ENCODE measurements around the gene ITIH1.
"Not testable (repeated sequence)": the region's sequence is repeated elsewhere in the genome, so short reads cannot be mapped to it uniquely, and the experiment has no call there.

ITIH1 gene

DNA sequence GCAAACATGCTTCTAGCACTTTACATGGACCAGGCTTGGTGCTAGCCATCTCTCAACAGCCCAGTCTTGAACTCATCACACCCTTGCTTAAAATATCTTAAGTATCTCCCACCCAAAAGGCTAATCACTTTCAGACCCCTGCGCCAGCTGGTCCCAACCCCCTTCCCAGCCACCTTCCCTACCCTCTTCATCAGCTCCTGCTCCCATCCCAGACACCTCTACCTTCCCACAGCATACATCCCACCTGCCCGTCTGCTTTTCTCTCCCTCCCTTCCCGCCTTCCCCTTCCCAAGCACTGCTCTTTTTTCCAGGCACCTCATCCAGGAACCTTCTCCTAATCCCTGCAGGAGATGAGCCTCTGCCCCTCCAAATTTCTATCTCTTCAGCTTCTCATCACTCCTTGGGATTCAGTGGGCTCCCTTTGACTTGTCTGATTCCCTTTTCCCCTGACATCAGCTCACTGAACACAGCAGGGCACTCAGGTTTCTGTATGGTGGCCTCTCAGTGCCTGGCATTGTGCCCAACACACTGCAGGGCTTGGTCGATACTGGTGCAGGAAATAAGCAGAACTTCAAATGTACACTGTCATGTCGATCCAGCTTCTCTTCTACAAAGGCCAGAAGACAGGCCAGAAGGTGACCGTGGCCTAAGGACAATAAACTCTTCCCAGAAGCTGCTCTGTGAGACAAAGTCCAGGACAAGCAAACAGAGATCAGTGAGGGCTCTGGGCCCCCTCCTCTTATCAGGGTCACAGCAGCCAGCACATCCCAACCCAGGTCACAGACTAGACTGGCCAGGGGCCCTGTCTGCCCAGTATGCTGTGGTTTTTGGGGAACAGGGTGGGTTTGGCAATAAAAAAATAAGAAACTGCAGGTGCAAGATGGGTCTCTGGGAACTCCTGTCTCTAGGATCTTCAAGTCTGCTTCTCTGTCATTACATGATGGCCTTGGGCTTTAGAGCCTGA is 2.2 kb upstream of the ITIH1 start:
- no peak for DNase-seq (ENCODE audit: low spot score)

DNA sequence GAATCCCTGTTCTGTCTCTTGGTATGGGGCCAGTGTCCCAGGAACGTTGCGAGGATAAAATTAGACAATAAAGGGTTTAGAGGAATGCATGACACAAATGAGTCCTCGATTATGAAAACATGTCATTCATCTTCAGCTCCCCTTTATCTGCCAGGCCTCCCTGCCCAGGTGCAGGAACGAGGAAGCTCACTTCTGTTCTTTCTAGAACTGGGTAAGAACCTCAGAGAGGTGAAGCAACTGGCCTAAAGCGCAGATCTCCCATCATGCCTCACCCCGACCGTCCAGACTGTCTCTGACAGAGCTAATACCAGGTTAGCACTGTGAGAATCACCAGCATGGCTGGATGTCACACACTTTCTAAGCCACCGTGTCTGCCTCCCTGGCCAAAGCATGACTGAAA is 1.5 kb upstream of the ITIH1 start:
- no peak for DNase-seq (ENCODE audit: low spot score)

DNA sequence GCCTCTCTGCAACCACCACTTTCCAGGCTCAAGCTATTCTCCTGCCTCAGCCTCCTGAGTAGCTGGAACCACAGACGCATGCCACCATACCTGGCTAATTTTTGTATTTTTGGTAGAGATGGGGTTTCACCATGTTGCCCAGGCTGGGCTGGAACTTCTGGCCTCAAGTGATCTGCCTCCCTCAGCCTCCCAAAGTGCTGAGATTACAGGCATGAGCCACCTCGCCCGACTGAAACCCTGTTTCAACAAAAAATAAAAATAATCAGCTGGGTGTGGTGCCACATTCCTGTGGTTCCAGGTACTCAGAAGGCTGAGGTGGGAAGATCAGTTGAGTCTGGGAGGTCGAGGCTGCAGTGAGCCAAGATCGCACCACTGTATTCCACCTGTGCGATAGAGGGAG is 913 bp upstream of the ITIH1 start:
- not testable (repeated sequence) for DNase-seq (ENCODE audit: low spot score)

GRCh38 chr3:52777959-52778805 is 783 bp downstream of the ITIH1 start:
- DNase-seq (ENCODE audit: low spot score) = no peak

- no peak for DNase-seq (ENCODE audit: low spot score)
Measured at GRCh38 chr3:52779011-52779836, 1.8 kb downstream of the ITIH1 start.

GRCh38 chr3:52779837-52780585 is 2.6 kb downstream of the ITIH1 start:
- DNase-seq (ENCODE audit: low spot score) = no peak

GRCh38 chr3:52781741-52782140 is 4.3 kb downstream of the ITIH1 start:
- no peak for DNase-seq (ENCODE audit: low spot score)

GRCh38 chr3:52782412-52783210 is 5.2 kb downstream of the ITIH1 start:
- no peak for DNase-seq (ENCODE audit: low spot score)

GRCh38 chr3:52783211-52783555 is 5.8 kb downstream of the ITIH1 start:
- no peak for DNase-seq (ENCODE audit: low spot score)

DNA sequence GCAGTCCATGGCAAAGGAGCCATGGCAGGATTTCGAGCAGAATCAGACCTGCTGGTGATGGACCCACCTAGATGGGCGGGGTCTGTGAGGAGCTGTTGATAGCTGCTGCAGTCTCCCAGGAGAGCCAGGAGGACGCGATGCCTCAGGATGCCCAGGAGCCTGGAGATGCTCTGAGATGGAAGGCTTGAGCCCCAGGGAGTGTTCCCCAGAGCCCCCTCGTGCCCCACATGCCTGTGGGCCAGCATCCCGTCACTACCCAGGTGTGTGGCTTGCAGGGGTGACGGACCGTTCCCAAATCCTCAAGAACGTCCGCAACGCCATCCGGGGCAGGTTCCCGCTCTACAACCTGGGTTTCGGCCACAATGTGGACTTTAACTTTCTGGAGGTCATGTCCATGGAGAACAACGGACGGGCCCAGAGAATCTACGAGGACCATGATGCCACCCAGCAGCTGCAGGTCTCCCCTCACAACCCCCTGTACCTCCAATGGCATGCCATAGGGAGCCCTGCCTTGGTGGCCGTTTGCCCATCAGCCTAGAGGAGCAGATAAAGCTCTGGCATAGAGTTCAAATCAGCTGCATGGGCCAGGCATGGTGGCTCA is 6.7 kb downstream of the ITIH1 start:
- no peak for DNase-seq (ENCODE audit: low spot score)

DNA sequence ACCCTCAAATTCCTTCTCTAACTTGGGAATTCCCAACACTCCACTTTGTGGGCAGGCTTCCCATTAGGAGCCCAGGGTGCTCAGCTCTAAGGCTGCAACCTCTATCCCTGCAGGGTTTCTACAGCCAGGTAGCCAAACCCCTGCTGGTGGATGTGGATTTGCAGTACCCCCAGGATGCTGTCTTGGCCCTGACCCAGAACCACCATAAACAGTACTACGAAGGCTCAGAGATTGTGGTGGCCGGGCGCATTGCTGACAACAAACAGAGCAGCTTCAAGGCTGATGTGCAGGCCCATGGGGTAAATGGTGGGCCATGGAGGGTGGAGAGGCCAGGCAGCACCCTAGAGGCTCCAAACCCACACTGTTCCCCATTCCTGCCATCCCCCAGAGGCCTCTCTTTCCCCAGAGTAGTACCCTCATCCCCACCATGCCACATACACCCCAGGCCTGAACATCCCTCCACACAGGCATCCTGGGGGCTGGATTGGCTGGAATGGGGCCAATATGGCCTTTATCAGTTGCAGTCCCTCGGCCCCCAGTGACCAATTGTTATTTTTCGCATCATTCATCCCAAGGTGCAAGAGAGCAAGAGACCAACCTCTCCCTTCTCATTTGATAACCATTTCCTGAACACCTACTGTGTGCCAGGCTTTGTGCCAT is 7.7 kb downstream of the ITIH1 start:
- DNase-seq (ENCODE audit: low spot score) = no peak

DNA sequence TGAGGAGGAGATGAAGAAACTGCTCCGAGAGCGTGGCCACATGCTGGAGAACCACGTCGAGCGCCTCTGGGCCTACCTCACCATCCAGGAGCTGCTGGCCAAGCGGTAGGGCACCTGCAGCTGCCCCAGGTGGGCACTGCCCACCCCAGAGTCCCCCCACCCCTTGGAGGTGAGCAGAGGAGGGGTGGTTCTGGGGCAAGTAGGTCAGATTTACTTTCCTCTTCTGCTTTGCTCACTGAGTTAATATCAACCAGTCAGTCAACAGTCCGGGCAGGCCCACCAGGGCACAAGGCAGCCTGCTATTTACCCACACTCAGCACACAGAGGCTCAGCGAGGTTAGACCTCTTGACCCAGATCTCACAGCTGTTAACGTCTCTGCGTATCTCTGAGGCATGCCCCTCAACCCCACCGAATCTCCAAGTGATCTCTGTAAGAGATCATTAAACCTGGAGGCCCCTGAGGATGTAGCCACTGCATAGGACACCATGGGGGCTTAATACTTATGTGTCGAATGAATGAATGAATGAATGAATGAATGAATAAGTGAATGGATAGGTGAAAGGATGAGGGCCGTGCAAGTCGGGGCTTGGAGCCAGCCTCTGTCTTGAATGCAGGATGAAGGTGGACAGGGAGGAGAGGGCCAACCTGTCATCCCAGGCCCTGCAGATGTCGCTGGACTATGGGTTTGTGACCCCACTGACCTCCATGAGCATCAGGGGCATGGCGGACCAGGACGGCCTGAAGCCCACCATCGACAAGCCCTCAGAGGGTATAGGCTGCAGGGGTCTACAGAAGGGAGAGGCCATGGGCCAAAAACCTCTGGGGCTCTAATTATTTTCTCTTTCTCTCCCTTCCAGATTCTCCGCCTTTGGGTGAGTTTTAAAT is 9.2 kb downstream of the ITIH1 start:
- no peak for DNase-seq (ENCODE audit: low spot score)

- no peak for DNase-seq (ENCODE audit: low spot score)
Measured at GRCh38 chr3:52787246-52787645, 9.8 kb downstream of the ITIH1 start.

DNA sequence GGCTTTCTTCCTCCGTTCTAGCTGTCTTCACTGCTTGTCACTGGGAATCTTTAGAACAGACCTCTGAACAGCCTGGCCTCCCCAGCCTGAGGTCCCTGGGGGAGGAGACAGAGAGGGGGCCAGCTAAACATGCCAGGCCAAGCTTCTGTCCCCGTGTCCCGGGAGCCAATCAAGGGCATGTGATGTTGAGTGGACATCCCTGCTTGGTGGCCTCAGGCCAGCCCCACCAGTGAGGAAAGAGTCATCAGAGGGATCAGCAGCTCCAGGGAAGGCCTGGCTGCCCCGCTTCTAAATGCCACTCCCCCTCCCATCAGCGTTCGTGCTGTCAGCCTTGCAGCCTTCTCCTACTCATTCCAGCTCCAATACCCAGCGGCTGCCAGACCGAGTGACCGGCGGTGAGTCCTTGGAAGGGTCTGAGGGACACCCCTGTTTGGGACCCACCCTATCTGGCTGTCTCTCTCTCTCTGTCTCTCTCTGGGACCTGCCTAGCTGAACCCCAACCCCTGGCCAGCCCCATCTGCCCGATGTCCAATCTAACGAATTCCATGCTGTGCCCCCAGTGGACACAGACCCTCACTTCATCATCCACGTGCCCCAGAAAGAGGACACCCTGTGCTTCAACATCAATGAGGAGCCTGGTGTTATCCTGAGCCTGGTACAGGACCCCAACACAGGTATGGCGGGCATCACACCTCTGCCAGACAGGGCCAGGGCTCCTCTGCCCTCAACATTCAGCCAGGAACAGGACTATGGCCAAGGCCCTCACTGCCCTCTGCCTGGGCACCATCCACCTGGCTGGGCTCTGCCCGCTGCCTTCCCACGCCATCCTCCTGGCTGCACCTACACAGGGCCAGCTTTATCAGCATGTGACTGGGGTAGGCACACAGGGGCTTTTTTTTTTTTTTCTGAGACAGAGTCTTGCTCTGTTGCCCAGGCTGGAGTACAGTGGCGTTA is 10.6 kb downstream of the ITIH1 start:
- DNase-seq (ENCODE audit: low spot score) = no peak

- no peak for DNase-seq (ENCODE audit: low spot score)
Measured at GRCh38 chr3:52788890-52789745, 11.7 kb downstream of the ITIH1 start.

DNA sequence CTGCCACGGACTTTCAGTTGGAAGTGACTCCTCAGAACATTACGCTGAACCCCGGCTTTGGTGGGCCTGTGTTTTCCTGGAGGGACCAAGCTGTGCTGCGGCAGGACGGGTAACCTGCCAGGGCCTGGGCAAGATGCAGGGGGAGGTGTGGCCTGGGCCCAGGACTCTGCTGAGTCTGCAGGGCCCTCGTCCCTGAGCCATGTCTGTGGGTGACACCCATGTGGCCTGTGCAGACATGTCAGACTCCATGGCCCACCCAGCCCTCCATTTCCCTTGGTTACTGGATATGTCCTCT is 12.3 kb downstream of the ITIH1 start:
- no peak for DNase-seq (ENCODE audit: low spot score)

- DNase-seq (ENCODE audit: low spot score) = no peak
Measured at GRCh38 chr3:52790337-52790736, 12.9 kb downstream of the ITIH1 start.
